Stimulated activated CD4-positive, alpha-beta T cell treated with anti-CD3 and anti-CD28 coated beads, TNF-alpha, amount 100 ng/mL, for 1 hour (primary cell): ENCODE results near the gene BAIAP2.

Source experiments
- DNase-seq, 3 donors: peaks; one replicate each; pipeline ENCODE4 v3.0.0-alpha.2; 2020; ENCODE audit warnings: low read depth in 3 of 3, low spot score in 1 of 3

Gene BAIAP2

GRCh38 chr17:81050645-81051625 lies 16.0 kb downstream of the BAIAP2 start:
- no peak for DNase-seq

GRCh38 chr17:81052199-81052997 lies 17.4 kb downstream of the BAIAP2 start:
- DNase-seq: no peak

GRCh38 chr17:81053041-81053970 lies 18.4 kb downstream of the BAIAP2 start:
- DNase-seq: no peak

- no peak for DNase-seq
These were observed 19.4 kb downstream of the BAIAP2 start for GRCh38 chr17:81054308-81054707.

GRCh38 chr17:81054881-81055370 lies 20.0 kb downstream of the BAIAP2 start:
- DNase-seq: no peak

- no peak for DNase-seq
These were observed 21.4 kb downstream of the BAIAP2 start for GRCh38 chr17:81056312-81056711.

GRCh38 chr17:81057079-81057730 lies 22.3 kb downstream of the BAIAP2 start:
- DNase-seq: no peak

GRCh38 chr17:81057777-81058176 lies 22.8 kb downstream of the BAIAP2 start:
- DNase-seq: no peak

GRCh38 chr17:81058263-81058871 lies 23.4 kb downstream of the BAIAP2 start:
- DNase-seq: no peak

GRCh38 chr17:81059026-81059425 lies 24.1 kb downstream of the BAIAP2 start:
- no peak for DNase-seq

- no peak for DNase-seq
These were observed 25.5 kb downstream of the BAIAP2 start for GRCh38 chr17:81060416-81060815.

GRCh38 chr17:81061027-81061735 lies 26.2 kb downstream of the BAIAP2 start:
- DNase-seq: no peak

- no peak for DNase-seq
These were observed 27.2 kb downstream of the BAIAP2 start for GRCh38 chr17:81062014-81062780.

- DNase-seq: no peak
These were observed 28.4 kb downstream of the BAIAP2 start for GRCh38 chr17:81063106-81064093.

GRCh38 chr17:81064678-81065475 lies 29.9 kb downstream of the BAIAP2 start:
- no peak for DNase-seq

GRCh38 chr17:81065500-81065899 lies 30.5 kb downstream of the BAIAP2 start:
- no peak for DNase-seq
